ENCODE measurements around the gene CTDP1.
"Not testable (repeated sequence)": the region's sequence is repeated elsewhere in the genome, so short reads cannot be mapped to it uniquely, and the experiment has no call there.

CTDP1 gene

DNA sequence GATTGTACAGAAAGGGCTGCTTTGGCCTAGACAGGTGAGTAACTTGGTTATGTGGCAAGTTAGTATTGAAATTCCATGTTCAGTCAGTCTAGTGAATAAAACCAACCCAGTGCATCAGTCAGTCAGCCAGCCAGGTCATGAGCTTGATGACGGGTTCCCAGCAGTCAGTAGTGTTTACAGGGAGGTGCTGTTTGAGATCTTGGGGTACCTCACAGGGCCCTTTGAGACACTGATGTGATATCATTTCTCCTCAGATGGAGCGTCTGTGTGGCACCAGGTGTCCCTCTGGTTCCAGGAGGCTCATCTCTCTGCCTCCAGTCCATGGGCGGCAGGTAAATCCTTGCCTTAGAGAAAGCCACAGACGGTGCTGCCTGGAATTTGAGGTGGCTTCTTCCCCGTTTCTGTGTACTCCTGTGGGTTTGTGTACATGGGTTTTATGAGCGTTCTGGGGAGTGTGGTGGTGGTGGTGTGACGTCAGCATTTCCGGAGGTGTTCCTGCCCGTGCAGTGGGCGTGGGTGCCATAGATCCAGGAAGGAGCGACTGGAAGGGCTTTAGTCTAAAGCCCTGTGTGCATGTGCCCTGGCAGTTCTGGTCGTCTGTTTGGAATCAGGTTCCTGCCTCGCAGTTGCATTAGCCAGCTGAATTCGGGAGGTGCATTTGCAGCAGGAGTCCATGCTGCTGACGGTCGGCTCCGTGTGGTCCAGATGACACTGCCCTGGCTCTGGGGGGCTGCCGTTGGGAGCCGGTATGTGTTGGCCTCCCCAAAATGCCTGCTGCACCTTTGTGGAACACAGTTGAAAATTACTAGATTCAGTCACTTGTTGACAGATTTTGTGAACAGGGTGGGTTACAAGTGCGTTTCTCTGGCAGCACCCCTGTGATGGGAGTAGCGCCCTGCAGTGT, 2.1 kb downstream of the CTDP1 start:
- DNase-seq: no peak

- no peak for DNase-seq
Measured at GRCh38 chr18:79682481-79682880, 2.9 kb downstream of the CTDP1 start.

GRCh38 chr18:79682894-79683625, 3.5 kb downstream of the CTDP1 start:
- DNase-seq: no peak

- DNase-seq: no peak
Measured at GRCh38 chr18:79683626-79684282, 4.2 kb downstream of the CTDP1 start.

- DNase-seq: no peak
Measured at GRCh38 chr18:79684283-79684631, 4.7 kb downstream of the CTDP1 start.

DNA sequence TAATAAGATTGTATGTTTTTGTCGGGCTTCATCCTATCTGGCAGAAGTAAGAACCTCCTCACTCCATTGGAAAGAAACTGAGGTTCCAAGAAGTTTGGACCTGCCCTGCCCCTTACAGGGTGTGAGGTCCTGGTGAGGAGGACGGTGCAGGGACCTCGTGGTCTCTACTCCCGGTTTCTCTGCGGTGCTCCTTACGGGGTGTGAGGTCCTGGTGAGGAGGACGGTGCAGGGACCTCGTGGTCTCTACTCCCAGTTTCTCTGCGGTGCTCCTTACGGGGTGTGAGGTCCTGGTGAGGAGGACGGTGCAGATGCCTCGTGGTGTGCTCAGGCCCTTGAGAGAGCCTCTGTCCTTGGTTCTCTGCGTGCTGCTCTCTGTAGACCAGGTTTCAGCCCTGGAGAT, 5.2 kb downstream of the CTDP1 start:
- peak in 1 of 58 donors; percentile 23 for DNase-seq

GRCh38 chr18:79685281-79685680, 5.7 kb downstream of the CTDP1 start:
- DNase-seq: no peak

- no peak for DNase-seq
Measured at GRCh38 chr18:79685971-79686370, 6.4 kb downstream of the CTDP1 start.

DNA sequence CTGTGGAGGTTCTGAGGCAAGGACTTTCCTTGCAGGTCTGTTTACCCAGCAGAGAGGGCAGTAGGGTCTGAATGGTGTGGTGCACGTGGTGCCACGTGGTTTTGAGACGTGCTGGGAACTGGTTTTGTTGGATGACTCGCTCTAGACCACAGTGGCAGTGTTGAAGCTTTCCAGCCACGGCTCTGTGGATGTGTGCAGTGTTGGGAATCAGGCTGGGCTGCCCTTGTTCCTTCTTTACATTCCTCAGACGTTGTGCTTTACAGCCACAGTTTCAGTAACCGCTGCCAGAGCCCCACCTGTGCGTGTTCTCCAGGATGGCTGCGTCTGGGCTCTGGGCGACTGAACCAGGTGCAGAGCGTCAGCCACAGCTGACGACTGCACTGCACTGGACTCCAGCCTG, 8.2 kb downstream of the CTDP1 start:
- no peak for DNase-seq

- no peak for DNase-seq
Measured at GRCh38 chr18:79690071-79690470, 10.5 kb downstream of the CTDP1 start.

DNA sequence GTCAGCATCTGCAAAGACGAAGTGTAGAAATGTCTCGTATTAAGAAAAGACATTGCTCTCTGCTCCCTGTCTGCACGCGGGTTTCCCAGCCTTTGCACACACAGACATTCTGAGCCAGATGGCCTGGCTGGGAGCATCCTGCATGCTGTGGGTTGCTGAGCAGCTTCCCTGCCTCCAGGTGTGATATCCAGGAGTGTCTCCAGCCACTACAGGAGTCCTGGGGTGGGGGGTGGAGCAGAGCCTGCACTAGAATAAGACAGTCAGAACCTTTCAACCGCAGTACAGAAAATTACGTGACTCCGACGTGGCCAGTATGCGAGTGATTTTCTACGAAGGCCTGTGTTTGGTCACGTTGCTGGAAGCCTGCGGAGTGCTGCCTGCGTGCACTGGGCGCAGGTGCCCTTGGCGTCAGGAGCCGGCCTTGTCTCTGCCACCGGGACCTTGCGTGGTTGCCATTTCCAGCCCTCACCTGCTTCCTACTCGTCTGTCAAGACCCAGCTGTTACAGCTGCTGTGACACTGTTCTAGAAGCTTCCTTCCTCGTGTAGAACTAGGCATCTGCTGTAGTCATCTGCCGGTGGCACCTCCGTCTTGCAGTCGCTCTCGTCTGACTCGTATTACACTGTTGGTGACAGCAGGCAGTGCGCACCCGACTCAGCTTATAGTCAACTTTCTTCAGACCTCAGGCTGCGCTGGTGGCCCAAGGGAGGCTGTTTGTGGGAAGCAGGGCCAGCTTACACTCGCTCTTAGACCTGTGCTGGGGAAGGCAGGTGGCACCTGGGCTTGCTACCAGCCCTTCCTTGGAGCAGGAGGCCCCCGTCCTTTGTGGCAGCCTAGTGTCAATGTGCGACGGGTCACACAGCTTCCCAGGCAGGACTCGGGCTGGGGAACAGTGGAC, 11.2 kb downstream of the CTDP1 start:
- DNase-seq: no peak

DNA sequence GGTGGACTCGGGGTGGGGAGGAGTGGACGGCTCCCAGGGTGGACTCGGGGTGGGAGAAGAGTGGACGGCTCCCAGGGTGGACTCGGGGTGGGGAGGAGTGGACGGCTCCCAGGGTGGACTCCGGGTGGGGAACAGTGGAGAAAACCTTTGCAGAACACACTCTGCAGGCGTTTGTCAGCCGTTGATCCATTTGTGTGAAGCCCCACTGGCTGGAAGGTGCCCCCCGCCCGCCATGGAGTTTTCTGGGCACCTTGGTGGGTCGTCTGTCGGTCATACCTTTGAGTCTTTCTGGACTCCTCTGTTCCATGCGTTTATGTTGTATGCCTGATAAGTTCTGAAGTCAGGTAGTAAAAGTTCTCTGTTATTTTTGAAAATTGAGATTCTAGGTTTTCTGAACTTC, 12.5 kb downstream of the CTDP1 start:
- DNase-seq: no peak

DNA sequence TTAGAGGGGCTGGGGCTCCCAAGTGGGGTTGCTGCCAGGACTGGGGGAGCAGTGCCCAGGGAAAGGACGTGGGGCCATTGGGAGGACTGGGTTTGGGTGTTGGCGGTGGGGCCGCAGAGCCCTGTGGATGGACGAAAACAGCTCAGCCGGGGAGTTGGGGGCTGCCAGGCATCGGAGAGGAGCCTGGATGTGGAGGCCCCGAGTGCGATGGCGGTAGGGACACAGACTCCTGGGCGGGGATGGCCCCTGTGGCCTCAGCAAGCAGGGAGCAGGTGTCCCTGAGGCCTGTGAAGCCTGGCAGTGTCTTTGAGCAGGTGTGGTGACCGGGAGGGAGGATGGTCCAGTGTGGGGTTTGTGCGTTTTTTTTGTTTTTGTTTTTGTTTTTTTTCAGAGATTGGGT, 13.3 kb downstream of the CTDP1 start:
- DNase-seq: no peak

GRCh38 chr18:79693561-79694205, 14.1 kb downstream of the CTDP1 start:
- DNase-seq: no peak

DNA sequence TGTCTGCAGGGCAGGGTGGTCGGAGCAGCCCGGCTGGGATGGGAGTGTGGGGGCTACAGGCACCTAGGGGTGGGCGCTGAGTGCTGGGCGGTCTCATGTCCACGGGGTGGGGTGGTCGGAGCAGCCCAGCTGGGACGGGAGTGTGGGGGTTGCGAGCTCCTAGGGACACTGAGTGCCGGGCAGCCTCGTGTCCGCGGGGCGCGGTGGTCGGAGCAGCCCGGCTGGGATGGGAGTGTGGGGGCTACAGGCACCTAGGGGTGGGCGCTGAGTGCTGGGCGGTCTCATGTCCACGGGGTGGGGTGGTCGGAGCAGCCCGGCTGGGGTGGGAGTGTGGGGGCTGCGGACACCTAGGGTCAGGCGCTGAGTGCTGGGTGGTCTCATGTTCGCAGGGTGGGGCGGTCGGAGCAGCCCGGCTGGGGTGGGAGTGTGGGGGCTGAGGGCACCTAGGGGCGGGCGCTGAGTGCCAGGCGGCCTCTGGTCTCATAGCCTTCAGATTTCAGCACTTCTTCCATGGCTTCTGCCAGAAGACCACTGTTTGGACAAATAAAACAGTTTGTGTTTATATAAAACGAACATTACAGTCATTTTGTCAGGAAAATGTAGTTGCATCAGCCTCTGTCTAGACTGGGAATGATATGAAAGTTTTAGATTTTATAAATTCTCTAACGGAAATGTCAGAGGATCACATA, 14.7 kb downstream of the CTDP1 start:
- not testable (repeated sequence) for DNase-seq

DNA sequence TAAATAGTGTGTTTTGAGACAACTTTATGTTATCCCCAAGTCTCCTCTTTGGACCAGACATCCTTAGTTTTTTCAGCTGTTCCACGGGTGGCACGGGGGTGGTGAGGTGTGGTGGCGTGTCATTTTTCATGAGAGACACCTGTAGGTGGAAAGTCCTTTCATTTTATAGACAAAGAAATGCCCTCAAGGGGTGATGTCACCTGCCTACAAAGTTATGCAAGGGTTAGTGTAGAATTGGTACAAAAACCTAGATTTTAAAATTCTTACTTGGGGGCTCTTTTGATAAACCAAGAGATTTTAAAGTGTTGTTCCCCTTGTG, 15.3 kb downstream of the CTDP1 start:
- DNase-seq: no peak

DNA sequence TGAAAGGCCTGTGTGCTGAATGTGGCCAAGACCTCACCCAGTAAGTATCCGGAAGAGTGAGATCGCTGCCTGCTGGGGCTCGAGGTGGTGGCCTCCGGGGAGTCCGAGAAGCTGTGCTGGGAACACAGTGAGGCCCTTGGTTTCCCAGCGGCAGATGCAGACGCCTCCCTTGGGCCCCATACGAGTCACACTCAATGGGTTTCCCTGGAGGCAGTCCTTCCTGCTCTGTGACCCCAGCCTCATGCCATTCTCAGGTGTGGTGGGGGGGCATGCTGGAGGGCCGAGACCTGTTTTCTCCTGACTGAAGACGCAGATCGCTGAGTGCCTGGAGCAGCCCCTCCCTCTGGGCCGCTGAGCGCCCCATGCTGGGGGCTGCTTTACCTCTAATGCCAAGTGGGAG, 15.7 kb downstream of the CTDP1 start:
- DNase-seq: no peak

GRCh38 chr18:79695856-79696850, 16.6 kb downstream of the CTDP1 start:
- DNase-seq: no peak

DNA sequence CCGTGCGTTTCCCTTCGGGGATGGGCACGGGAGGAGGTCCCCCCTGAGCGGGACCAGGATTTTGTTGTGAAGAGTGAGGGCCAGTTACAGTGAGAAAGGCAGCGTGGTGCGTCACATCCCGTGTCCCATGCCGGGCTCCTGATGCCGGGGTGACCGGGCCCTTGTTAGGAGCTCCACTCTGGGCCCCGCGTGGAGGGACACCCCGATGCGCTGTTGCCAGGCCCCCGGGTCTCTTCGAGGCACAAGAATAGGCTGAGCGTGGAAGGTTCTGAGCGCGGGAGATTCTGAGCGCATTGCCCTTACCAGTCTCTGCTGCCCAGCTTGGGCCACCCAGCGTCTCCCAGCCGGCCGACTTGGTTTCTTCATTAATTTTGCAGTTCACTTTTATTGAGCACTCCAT, 17.6 kb downstream of the CTDP1 start:
- DNase-seq: no peak
